PC-9 (cell line): ENCODE results near the gene WDR77.

Source experiments
- EZH2 ChIP-seq: fragments of 200-600 bp; sonication (generic); IDR thresholded peaks from 2 replicates; pipeline ENCODE4 v1.8.0; 2017; ENCODE audit warnings: antibody characterized with exemption, low read depth
- TF ChIP-seq, protein P1 (sequence below): fragments of 200-600 bp; sonication (generic); conservative IDR thresholded peaks from 2 replicates; pipeline ENCODE4 v1.6.1; 2017; ENCODE audit warnings: mixed run types, antibody characterized with exemption, mild to moderate bottlenecking, moderate library complexity

DNA sequence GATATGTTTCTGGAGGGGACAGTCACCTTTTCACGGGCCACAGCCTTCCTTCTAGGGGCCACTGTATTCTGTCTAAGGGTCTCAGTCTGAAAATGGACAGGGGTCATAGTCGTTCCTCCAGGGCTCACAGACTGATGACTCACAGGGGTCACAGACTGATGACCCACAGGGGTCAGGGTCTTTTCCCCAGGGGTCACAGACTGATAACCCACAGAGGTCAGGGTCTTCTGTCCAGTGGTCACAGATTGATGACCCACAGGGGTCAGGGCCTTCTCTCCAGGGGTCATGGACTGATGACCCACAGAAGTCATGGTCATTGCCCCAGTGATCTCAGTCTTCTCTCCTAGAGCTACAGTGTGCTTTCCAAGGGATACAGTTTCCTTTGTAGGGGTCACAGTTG lies 34.3 kb downstream of the WDR77 start:
- TF ChIP-seq, protein P1, sequence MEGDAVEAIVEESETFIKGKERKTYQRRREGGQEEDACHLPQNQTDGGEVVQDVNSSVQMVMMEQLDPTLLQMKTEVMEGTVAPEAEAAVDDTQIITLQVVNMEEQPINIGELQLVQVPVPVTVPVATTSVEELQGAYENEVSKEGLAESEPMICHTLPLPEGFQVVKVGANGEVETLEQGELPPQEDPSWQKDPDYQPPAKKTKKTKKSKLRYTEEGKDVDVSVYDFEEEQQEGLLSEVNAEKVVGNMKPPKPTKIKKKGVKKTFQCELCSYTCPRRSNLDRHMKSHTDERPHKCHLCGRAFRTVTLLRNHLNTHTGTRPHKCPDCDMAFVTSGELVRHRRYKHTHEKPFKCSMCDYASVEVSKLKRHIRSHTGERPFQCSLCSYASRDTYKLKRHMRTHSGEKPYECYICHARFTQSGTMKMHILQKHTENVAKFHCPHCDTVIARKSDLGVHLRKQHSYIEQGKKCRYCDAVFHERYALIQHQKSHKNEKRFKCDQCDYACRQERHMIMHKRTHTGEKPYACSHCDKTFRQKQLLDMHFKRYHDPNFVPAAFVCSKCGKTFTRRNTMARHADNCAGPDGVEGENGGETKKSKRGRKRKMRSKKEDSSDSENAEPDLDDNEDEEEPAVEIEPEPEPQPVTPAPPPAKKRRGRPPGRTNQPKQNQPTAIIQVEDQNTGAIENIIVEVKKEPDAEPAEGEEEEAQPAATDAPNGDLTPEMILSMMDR, result no peak
- no peak for TF ChIP-seq EZH2
